NB4 (cell line): ENCODE data around the gene PLEKHA6.
A peak's percentile ranks its signal among the peaks of the same experiment; 100 is the strongest.

Experiments
- DNase-seq: peaks from one replicate; pipeline ENCODE4 v3.0.0; 2010; ENCODE audit warnings: low read depth
- H3K4me3 ChIP-seq: one replicate; pipeline ENCODE4 v1.5.1; 2011; ENCODE audit warnings: mild to moderate bottlenecking, low read depth, low read length, moderate library complexity
- CTCF ChIP-seq: IDR thresholded peaks from one replicate; pipeline ENCODE4 v1.5.1; 2012; ENCODE audit warnings: low read depth, low read length
- MAX ChIP-seq: IDR thresholded peaks from 2 replicates; pipeline ENCODE4 v1.6.1; 2011; ENCODE audit warnings: low read depth, low read length
- MYC ChIP-seq: IDR thresholded peaks from 2 replicates; pipeline ENCODE4 v1.6.1; 2011; ENCODE audit warnings: low read depth, low read length
- POLR2A ChIP-seq: IDR thresholded peaks from 2 replicates; pipeline ENCODE4 v1.6.1; 2011; ENCODE audit warnings: mild to moderate bottlenecking; ENCODE audit not compliant: insufficient read length; ENCODE audit errors: extremely low read depth

PLEKHA6 gene

GRCh38 chr1:204197068-204197467, 162.7 kb downstream of the PLEKHA6 start:
- no peak for DNase-seq
- TF ChIP-seq MAX = no peak
- TF ChIP-seq CTCF = no peak
- TF ChIP-seq MYC = no peak
- no peak for TF ChIP-seq POLR2A
- no peak overlapping the region for H3K4me3 ChIP-seq

GRCh38 chr1:204196068-204196795, 163.5 kb downstream of the PLEKHA6 start, which contains the start of gene KISS1:
Gene KISS1, minus strand, starts transcription at chr1:204196491. Its CDS starts 3,615 bp downstream, at chr1:204192876.
- no peak within 1 kb of the TSS for H3K4me3 ChIP-seq
- TF ChIP-seq MYC (no peak), CTCF (no peak), POLR2A (no peak), MAX (no peak)
- no peak for DNase-seq

- peak; percentile 8 for DNase-seq
- TF ChIP-seq POLR2A (no peak), MYC (no peak), CTCF (no peak), MAX (no peak)
- H3K4me3 ChIP-seq = no peak overlapping the region
These were observed 165.0 kb downstream of the PLEKHA6 start for GRCh38 chr1:204194771-204195170.

GRCh38 chr1:204194080-204194479, 165.6 kb downstream of the PLEKHA6 start:
- no peak overlapping the region for H3K4me3 ChIP-seq
- DNase-seq = no peak
- TF ChIP-seq POLR2A (no peak), MYC (no peak), CTCF (no peak), MAX (no peak)

- TF ChIP-seq CTCF (no peak), MYC (no peak), POLR2A (no peak), MAX (no peak)
- no peak for DNase-seq
- H3K4me3 ChIP-seq = no peak overlapping the region
These were observed 167.0 kb downstream of the PLEKHA6 start for GRCh38 chr1:204192589-204193352.

- TF ChIP-seq POLR2A (no peak), MYC (no peak), MAX (no peak), CTCF (no peak)
- no peak for DNase-seq
- H3K4me3 ChIP-seq = no peak overlapping the region
These were observed 167.7 kb downstream of the PLEKHA6 start for GRCh38 chr1:204192046-204192445.
